ENCODE data around the gene PTPRG. TPM values are rescaled to one million over a fixed set of nuclear protein-coding genes. Genes with fewer than 3 reads are reported as not detected.

The PTPRG gene
- polyA plus RNA-seq, 2 donors: 1.1 to 1.6 TPM

DNA sequence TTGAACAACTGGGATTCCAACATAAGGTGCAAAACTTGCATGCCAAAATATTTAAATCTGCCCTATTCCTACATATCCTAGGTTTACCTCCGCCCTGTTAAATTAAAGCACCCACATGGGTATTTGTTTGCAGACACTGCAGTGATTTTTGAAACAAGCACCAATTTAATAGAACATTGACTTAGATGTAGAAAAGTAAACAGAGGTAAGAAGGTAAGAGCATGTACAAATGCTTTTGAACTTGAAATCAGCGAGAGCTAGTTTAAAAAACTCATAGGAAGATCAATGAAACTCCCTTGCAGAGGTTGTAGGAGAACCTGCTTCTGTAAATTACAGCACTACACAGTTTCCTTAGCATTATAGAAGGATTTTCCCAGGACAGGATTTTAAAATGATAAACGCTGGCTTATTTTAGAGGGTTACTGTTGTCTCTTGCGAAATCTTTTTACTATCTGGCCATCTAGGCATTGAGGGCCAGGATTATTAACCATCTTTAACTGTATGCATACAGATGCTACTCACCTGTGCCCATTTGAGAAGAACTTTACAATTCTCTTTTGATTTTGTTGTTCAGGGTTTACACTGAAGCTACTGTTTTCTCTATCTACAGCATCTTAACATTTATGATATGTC is 527.2 kb downstream of the PTPRG start:
- Histone ChIP-seq H3K27ac (ENCODE audit: low read depth in 2 of 2, low read length in 1 of 2) (no peak overlapping the region), H3K36me3 (ENCODE audit: control insufficient read depth in 2 of 2, insufficient read depth in 2 of 2, low read length in 1 of 2) (no peaks in the 10 kb centered on the region), H3K4me3 (ENCODE audit: low read depth in 1 of 2, low read length in 2 of 2) (no peak overlapping the region), H3K27me3 (ENCODE audit: control insufficient read depth in 1 of 2, insufficient read depth in 2 of 2, low read length in 2 of 2) (no peaks in the 10 kb centered on the region), H3K9me3 (ENCODE audit: control insufficient read depth in 2 of 2, insufficient read depth in 1 of 2, low read depth in 1 of 2, low read length in 1 of 2) (no peaks in the 10 kb centered on the region), H3K4me1 (ENCODE audit: control insufficient read depth in 2 of 2, insufficient read depth in 2 of 2, low read length in 1 of 2) (no peaks in the 10 kb centered on the region)
- 84 to 86% methylated on average over 4 of the region's 4 CpGs for WGBS, 2 donors

- Histone ChIP-seq H3K4me3 (ENCODE audit: low read depth in 1 of 2, low read length in 2 of 2) (no peak overlapping the region), H3K27ac (ENCODE audit: low read depth in 2 of 2, low read length in 1 of 2) (no peak overlapping the region), H3K27me3 (ENCODE audit: control insufficient read depth in 1 of 2, insufficient read depth in 2 of 2, low read length in 2 of 2) (no peaks in the 10 kb centered on the region), H3K36me3 (ENCODE audit: control insufficient read depth in 2 of 2, insufficient read depth in 2 of 2, low read length in 1 of 2) (no peaks in the 10 kb centered on the region), H3K4me1 (ENCODE audit: control insufficient read depth in 2 of 2, insufficient read depth in 2 of 2, low read length in 1 of 2) (no peaks in the 10 kb centered on the region), H3K9me3 (ENCODE audit: control insufficient read depth in 2 of 2, insufficient read depth in 1 of 2, low read depth in 1 of 2, low read length in 1 of 2) (no peaks in the 10 kb centered on the region)
- WGBS, 2 donors: 78 to 83% methylated on average over 2 of the region's 2 CpGs
Observed at GRCh38 chr3:62090066-62090465, 528.7 kb downstream of the PTPRG start.

GRCh38 chr3:62090519-62090918 is 529.1 kb downstream of the PTPRG start:
- H3K27me3 ChIP-seq (ENCODE audit: control insufficient read depth in 1 of 2, insufficient read depth in 2 of 2, low read length in 2 of 2): no peaks in the 10 kb centered on the region
- no peaks in the 10 kb centered on the region for H3K36me3 ChIP-seq (ENCODE audit: control insufficient read depth in 2 of 2, insufficient read depth in 2 of 2, low read length in 1 of 2)
- no peaks in the 10 kb centered on the region for H3K4me1 ChIP-seq (ENCODE audit: control insufficient read depth in 2 of 2, insufficient read depth in 2 of 2, low read length in 1 of 2)
- no peak overlapping the region for H3K27ac ChIP-seq (ENCODE audit: low read depth in 2 of 2, low read length in 1 of 2)
- no peak overlapping the region for H3K4me3 ChIP-seq (ENCODE audit: low read depth in 1 of 2, low read length in 2 of 2)
- no peaks in the 10 kb centered on the region for H3K9me3 ChIP-seq (ENCODE audit: control insufficient read depth in 2 of 2, insufficient read depth in 1 of 2, low read depth in 1 of 2, low read length in 1 of 2)
- WGBS, 2 donors: 93% methylated on average over 5 of the region's 5 CpGs

DNA sequence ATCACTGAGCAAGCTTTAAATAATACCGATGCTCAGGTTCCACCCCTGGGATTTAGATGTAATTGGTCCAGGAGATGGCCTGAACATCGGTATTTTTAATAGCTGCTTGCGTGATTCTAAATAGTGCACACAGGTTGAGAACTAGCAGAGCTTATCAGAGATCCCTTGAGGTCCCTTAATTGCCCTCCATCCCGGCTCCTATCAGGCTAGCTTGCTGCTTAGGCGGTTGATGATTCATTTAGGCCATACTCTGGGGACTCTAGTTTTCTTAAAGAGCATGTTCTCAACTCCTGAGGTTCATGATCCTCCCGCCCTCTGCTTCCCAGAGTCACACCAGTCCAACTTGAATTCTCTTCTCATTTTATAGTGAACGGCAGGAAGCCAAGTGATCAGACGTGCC is 531.7 kb downstream of the PTPRG start:
- no peaks in the 10 kb centered on the region for H3K36me3 ChIP-seq (ENCODE audit: control insufficient read depth in 2 of 2, insufficient read depth in 2 of 2, low read length in 1 of 2)
- no peaks in the 10 kb centered on the region for H3K27me3 ChIP-seq (ENCODE audit: control insufficient read depth in 1 of 2, insufficient read depth in 2 of 2, low read length in 2 of 2)
- H3K4me1 ChIP-seq (ENCODE audit: control insufficient read depth in 2 of 2, insufficient read depth in 2 of 2, low read length in 1 of 2): no peaks in the 10 kb centered on the region
- H3K4me3 ChIP-seq (ENCODE audit: low read depth in 1 of 2, low read length in 2 of 2): no peak overlapping the region
- no peak overlapping the region for H3K27ac ChIP-seq (ENCODE audit: low read depth in 2 of 2, low read length in 1 of 2)
- no peaks in the 10 kb centered on the region for H3K9me3 ChIP-seq (ENCODE audit: control insufficient read depth in 2 of 2, insufficient read depth in 1 of 2, low read depth in 1 of 2, low read length in 1 of 2)
- WGBS, 2 donors: 91 to 95% methylated on average over 8 of the region's 8 CpGs

- H3K9me3 ChIP-seq (ENCODE audit: control insufficient read depth in 2 of 2, insufficient read depth in 1 of 2, low read depth in 1 of 2, low read length in 1 of 2): no peaks in the 10 kb centered on the region
- 87 to 89% methylated on average over 5 of the region's 5 CpGs for WGBS, 2 donors
- no peaks in the 10 kb centered on the region for H3K27me3 ChIP-seq (ENCODE audit: control insufficient read depth in 1 of 2, insufficient read depth in 2 of 2, low read length in 2 of 2)
- no peak overlapping the region for H3K27ac ChIP-seq (ENCODE audit: low read depth in 2 of 2, low read length in 1 of 2)
- no peak overlapping the region for H3K4me3 ChIP-seq (ENCODE audit: low read depth in 1 of 2, low read length in 2 of 2)
- no peaks in the 10 kb centered on the region for H3K4me1 ChIP-seq (ENCODE audit: control insufficient read depth in 2 of 2, insufficient read depth in 2 of 2, low read length in 1 of 2)
- H3K36me3 ChIP-seq (ENCODE audit: control insufficient read depth in 2 of 2, insufficient read depth in 2 of 2, low read length in 1 of 2): no peaks in the 10 kb centered on the region
Observed at GRCh38 chr3:62094461-62094860, 533.1 kb downstream of the PTPRG start.

DNA sequence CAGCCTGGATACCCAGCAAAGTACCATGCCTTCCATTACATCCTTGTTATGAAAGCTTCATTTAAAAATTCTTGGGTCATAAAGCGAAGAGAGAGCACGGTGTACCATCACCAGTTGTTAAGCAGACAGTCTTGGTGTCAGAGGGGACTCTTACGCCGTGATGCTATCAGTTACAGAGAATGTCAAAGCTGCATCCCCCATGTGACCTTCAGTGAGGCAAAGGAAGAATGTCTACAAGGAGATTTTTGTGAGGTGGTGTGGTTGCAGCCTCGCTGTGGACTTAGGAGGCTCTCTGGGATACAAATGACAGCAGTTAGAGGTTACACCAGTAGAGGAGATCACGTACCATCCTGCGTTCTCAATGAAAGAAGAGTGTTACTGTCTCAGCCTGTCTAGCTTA is 533.7 kb downstream of the PTPRG start:
- H3K27me3 ChIP-seq (ENCODE audit: control insufficient read depth in 1 of 2, insufficient read depth in 2 of 2, low read length in 2 of 2): no peaks in the 10 kb centered on the region
- H3K27ac ChIP-seq (ENCODE audit: low read depth in 2 of 2, low read length in 1 of 2): no peak overlapping the region
- no peaks in the 10 kb centered on the region for H3K4me1 ChIP-seq (ENCODE audit: control insufficient read depth in 2 of 2, insufficient read depth in 2 of 2, low read length in 1 of 2)
- no peak overlapping the region for H3K4me3 ChIP-seq (ENCODE audit: low read depth in 1 of 2, low read length in 2 of 2)
- 91 to 95% methylated on average over 7 of the region's 7 CpGs for WGBS, 2 donors
- no peaks in the 10 kb centered on the region for H3K9me3 ChIP-seq (ENCODE audit: control insufficient read depth in 2 of 2, insufficient read depth in 1 of 2, low read depth in 1 of 2, low read length in 1 of 2)
- H3K36me3 ChIP-seq (ENCODE audit: control insufficient read depth in 2 of 2, insufficient read depth in 2 of 2, low read length in 1 of 2): no peaks in the 10 kb centered on the region

DNA sequence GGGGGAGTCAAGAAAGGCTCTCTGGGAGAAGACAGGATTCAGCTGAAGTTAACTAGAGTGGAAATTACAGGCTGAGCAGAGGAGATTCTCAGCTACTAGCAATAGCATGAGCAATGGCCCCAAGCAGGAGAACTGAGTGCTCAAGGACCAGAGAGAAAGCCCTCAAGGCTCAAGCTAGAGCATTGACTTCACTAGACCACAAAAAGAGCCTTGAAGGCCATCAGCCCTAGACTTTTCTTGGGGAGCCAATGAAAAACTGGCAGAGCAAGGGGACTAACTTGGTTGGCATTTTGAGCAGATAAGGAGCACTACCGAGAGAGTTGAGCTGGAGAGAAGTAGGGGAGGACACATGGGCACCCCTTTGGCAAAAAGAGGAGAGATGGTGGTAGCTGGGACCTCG is 534.4 kb downstream of the PTPRG start:
- H3K9me3 ChIP-seq (ENCODE audit: control insufficient read depth in 2 of 2, insufficient read depth in 1 of 2, low read depth in 1 of 2, low read length in 1 of 2): no peaks in the 10 kb centered on the region
- H3K4me3 ChIP-seq (ENCODE audit: low read depth in 1 of 2, low read length in 2 of 2): no peak overlapping the region
- no peaks in the 10 kb centered on the region for H3K4me1 ChIP-seq (ENCODE audit: control insufficient read depth in 2 of 2, insufficient read depth in 2 of 2, low read length in 1 of 2)
- no peaks in the 10 kb centered on the region for H3K27me3 ChIP-seq (ENCODE audit: control insufficient read depth in 1 of 2, insufficient read depth in 2 of 2, low read length in 2 of 2)
- WGBS, 2 donors: 80 to 88% methylated on average over 2 of the region's 2 CpGs
- H3K36me3 ChIP-seq (ENCODE audit: control insufficient read depth in 2 of 2, insufficient read depth in 2 of 2, low read length in 1 of 2): no peaks in the 10 kb centered on the region
- H3K27ac ChIP-seq (ENCODE audit: low read depth in 2 of 2, low read length in 1 of 2): no peak overlapping the region

DNA sequence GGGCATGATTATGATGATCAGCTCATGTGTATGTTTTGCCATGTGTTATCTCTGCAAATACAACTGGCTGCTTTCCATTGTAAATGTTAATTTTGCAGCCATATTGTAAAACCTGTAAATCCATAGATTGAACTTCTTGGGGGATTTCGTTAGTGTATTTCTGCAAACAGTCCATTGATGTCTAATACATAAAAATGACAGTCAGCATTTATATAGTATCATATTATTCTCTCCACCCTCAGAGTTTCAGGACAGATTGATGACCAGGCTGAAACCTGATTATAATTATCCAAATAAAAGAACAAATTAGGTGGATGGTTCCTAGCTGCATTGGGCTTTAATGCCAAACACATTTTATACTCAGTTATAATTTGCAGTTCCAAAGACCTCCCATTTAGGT is 535.1 kb downstream of the PTPRG start:
- no peaks in the 10 kb centered on the region for H3K36me3 ChIP-seq (ENCODE audit: control insufficient read depth in 2 of 2, insufficient read depth in 2 of 2, low read length in 1 of 2)
- no peaks in the 10 kb centered on the region for H3K9me3 ChIP-seq (ENCODE audit: control insufficient read depth in 2 of 2, insufficient read depth in 1 of 2, low read depth in 1 of 2, low read length in 1 of 2)
- no peak overlapping the region for H3K27ac ChIP-seq (ENCODE audit: low read depth in 2 of 2, low read length in 1 of 2)
- 77 to 79% methylated on average over 1 of the region's 1 CpG for WGBS, 2 donors
- H3K4me3 ChIP-seq (ENCODE audit: low read depth in 1 of 2, low read length in 2 of 2): no peak overlapping the region
- no peaks in the 10 kb centered on the region for H3K4me1 ChIP-seq (ENCODE audit: control insufficient read depth in 2 of 2, insufficient read depth in 2 of 2, low read length in 1 of 2)
- no peaks in the 10 kb centered on the region for H3K27me3 ChIP-seq (ENCODE audit: control insufficient read depth in 1 of 2, insufficient read depth in 2 of 2, low read length in 2 of 2)

- H3K4me3 ChIP-seq (ENCODE audit: low read depth in 1 of 2, low read length in 2 of 2): no peak overlapping the region
- no peaks in the 10 kb centered on the region for H3K9me3 ChIP-seq (ENCODE audit: control insufficient read depth in 2 of 2, insufficient read depth in 1 of 2, low read depth in 1 of 2, low read length in 1 of 2)
- H3K4me1 ChIP-seq (ENCODE audit: control insufficient read depth in 2 of 2, insufficient read depth in 2 of 2, low read length in 1 of 2): no peaks in the 10 kb centered on the region
- H3K27ac ChIP-seq (ENCODE audit: low read depth in 2 of 2, low read length in 1 of 2): no peak overlapping the region
- WGBS, 2 donors: 75 to 87% methylated on average over 9 of the region's 9 CpGs
- H3K36me3 ChIP-seq (ENCODE audit: control insufficient read depth in 2 of 2, insufficient read depth in 2 of 2, low read length in 1 of 2): no peaks in the 10 kb centered on the region
- H3K27me3 ChIP-seq (ENCODE audit: control insufficient read depth in 1 of 2, insufficient read depth in 2 of 2, low read length in 2 of 2): no peaks in the 10 kb centered on the region
Observed at GRCh38 chr3:62097121-62097520, 535.8 kb downstream of the PTPRG start.

GRCh38 chr3:62098646-62099365 is 537.4 kb downstream of the PTPRG start:
- Histone ChIP-seq H3K27ac (ENCODE audit: low read depth in 2 of 2, low read length in 1 of 2) (no peak overlapping the region), H3K27me3 (ENCODE audit: control insufficient read depth in 1 of 2, insufficient read depth in 2 of 2, low read length in 2 of 2) (no peaks in the 10 kb centered on the region), H3K36me3 (ENCODE audit: control insufficient read depth in 2 of 2, insufficient read depth in 2 of 2, low read length in 1 of 2) (no peaks in the 10 kb centered on the region), H3K4me3 (ENCODE audit: low read depth in 1 of 2, low read length in 2 of 2) (no peak overlapping the region), H3K9me3 (ENCODE audit: control insufficient read depth in 2 of 2, insufficient read depth in 1 of 2, low read depth in 1 of 2, low read length in 1 of 2) (no peaks in the 10 kb centered on the region), H3K4me1 (ENCODE audit: control insufficient read depth in 2 of 2, insufficient read depth in 2 of 2, low read length in 1 of 2) (no peaks in the 10 kb centered on the region)
- 95% methylated on average over 4 of the region's 4 CpGs for WGBS, 2 donors
